ENCODE results near the gene EPHX1. TPM values are rescaled to one million over a fixed set of nuclear protein-coding genes. Genes with fewer than 3 reads are reported as not detected.
"Not testable (repeated sequence)": the region's sequence is repeated elsewhere in the genome, so short reads cannot be mapped to it uniquely, and the experiment has no call there.

The EPHX1 gene
- total RNA-seq, 4 donors from 2014 or later, result 89.0 to 177 (median 156) TPM

- no peak for TF ChIP-seq CTCF (IDR thresholded peaks at IDR 0.05)
- DNase-seq (ENCODE audit: low spot score) (no peak), ATAC-seq (ENCODE audit: low FRiP score) (no peak)
These were observed 73.8 kb downstream of the EPHX1 start for GRCh38 chr1:225883616-225884265.

DNA sequence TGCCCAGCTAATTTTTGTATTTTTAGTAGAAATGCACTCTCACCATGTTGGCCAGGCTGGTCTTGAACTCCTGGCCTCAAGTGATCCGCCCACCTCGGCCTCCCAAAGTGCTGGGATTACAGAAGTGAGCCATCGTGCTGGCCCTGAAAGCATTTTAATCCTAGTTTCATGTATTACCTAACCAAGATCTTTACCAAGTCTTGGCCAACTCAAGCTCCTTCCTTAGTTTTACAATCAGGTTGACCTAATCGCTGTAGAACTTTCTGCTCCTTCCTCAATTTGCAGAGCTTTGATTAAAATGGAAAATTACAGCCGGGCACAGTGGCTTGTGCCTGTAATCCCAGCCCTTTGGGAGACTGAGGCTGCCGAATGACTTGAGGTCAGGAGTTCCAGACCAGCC lies 75.4 kb downstream of the EPHX1 start:
- ATAC-seq (ENCODE audit: low FRiP score), result no peak
- no peak for TF ChIP-seq CTCF (IDR thresholded peaks at IDR 0.05)
- DNase-seq (ENCODE audit: low spot score), result no peak

DNA sequence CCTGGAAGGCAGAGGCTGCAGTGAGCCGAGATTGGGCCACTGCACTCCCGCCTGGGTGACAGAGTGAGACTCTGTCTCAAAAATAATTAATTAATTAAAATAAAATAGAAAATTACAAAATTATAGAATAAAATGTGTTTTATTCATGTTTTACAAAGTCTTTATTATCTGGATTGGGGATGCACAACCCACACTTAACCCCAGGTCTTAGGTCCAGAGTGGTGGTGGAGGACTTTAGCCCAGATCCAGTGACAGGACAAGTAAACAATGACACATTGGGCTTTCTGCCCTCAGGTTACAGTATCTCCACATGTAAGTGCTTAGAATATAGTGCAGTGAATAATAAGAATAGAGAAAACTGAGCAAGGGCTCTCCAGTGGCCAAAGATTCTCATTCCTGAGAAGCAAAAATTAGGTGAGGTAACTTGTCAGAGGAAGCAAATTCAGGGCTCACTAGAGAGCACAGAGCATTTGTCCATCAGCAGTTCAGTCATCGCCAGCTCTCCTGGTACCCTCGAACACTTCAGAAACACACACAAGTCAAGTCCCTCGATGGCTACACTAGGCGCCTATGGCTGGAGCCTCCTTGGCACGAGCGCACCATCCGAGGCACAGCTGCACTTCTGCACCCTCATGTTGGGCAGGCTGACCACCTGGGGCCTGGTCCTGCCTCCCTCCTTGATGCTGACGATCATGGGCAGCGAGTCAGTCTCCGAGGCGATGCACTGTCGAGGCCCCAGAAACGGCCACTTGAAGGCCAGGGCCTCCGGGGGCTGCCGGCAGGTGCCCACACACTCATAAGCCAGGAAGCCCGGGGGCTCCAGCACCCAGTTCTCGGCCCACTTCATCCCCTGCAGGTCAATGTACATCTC lies 76.5 kb downstream of the EPHX1 start:
- DNase-seq (ENCODE audit: low spot score), result no peak
- no peak for TF ChIP-seq CTCF (IDR thresholded peaks at IDR 0.05)

DNA sequence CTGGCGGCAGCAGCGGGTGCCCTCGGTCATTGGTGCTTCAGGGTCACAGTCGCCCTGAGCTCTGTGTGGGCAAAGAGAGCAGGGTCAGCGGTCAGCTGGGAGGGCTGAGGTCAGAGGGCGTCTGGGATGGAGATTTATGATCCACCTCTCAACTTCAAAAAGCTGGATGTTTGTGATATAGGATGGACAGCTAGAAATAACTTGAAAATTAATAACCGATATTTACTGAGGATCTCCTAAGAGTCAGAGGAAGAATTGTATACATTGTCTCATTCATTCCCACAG lies 77.0 kb downstream of the EPHX1 start:
- TF ChIP-seq CTCF (IDR thresholded peaks at IDR 0.05), result no peak
- DNase-seq (ENCODE audit: low spot score) (no peak), ATAC-seq (ENCODE audit: low FRiP score) (no peak)

More for the DNA sequence above, 76.5 kb downstream of the EPHX1 start:
- ATAC-seq (ENCODE audit: low FRiP score), result no peak

GRCh38 chr1:225887554-225888288 lies 77.8 kb downstream of the EPHX1 start:
- not testable (repeated sequence) for ATAC-seq (ENCODE audit: low FRiP score); DNase-seq (ENCODE audit: low spot score)

- DNase-seq (ENCODE audit: low spot score), result no peak
- TF ChIP-seq CTCF (IDR thresholded peaks at IDR 0.05), result no peak
- no peak for ATAC-seq (ENCODE audit: low FRiP score)
These were observed 78.5 kb downstream of the EPHX1 start for GRCh38 chr1:225888289-225888897.
